Measurements from ENCODE around the gene HOXB8.

HOXB8 gene

DNA sequence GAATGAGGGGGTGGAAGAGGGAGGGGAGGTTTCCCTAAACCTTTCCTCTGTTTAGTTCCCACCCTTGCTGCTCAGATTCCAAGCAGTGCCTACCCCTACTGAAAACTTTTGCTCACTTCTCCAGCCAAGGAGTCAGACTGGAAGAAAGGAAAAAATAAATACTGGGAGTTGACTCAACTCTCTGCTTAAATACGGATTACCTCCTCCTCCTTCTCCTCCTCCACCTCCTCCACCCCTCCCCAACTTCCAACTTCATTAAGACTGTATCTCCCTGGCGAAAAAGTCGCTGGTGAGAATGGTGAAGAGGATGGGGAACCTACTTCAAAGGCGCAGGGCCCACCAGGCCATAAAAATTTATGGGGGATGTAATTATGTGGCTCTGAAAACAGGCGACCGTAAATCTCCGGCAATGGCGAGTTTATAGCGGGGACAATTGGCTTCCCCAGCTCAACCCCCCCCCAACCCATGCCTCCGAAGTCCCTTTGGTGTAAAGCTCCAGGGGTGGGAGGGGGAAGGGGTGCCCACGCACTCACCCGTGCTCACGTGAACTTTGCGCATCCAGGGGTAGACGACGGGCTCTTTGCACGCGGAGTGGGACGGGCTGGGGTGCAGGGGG lies 37.7 kb downstream of the HOXB8 start:
- no peak for DNase-seq (ENCODE audit: extremely low read depth, insufficient read length)
- TF ChIP-seq, protein P1, sequence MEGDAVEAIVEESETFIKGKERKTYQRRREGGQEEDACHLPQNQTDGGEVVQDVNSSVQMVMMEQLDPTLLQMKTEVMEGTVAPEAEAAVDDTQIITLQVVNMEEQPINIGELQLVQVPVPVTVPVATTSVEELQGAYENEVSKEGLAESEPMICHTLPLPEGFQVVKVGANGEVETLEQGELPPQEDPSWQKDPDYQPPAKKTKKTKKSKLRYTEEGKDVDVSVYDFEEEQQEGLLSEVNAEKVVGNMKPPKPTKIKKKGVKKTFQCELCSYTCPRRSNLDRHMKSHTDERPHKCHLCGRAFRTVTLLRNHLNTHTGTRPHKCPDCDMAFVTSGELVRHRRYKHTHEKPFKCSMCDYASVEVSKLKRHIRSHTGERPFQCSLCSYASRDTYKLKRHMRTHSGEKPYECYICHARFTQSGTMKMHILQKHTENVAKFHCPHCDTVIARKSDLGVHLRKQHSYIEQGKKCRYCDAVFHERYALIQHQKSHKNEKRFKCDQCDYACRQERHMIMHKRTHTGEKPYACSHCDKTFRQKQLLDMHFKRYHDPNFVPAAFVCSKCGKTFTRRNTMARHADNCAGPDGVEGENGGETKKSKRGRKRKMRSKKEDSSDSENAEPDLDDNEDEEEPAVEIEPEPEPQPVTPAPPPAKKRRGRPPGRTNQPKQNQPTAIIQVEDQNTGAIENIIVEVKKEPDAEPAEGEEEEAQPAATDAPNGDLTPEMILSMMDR (IDR thresholded peaks at IDR 0.05; ENCODE audit: insufficient read depth, low read length, poor library complexity, severe bottlenecking), result no peak
- no peaks in the 10 kb centered on the region for H3K27me3 ChIP-seq (replicated peaks; ENCODE audit: control insufficient read depth, insufficient read depth, low read length)
- peak overlapping the region; percentile 75 for H3K4me3 ChIP-seq (replicated peaks; ENCODE audit: low read depth, low read length)
- H3K36me3 ChIP-seq (ENCODE audit: control insufficient read depth, insufficient read depth, low read length), result no peaks in the 10 kb centered on the region

DNA sequence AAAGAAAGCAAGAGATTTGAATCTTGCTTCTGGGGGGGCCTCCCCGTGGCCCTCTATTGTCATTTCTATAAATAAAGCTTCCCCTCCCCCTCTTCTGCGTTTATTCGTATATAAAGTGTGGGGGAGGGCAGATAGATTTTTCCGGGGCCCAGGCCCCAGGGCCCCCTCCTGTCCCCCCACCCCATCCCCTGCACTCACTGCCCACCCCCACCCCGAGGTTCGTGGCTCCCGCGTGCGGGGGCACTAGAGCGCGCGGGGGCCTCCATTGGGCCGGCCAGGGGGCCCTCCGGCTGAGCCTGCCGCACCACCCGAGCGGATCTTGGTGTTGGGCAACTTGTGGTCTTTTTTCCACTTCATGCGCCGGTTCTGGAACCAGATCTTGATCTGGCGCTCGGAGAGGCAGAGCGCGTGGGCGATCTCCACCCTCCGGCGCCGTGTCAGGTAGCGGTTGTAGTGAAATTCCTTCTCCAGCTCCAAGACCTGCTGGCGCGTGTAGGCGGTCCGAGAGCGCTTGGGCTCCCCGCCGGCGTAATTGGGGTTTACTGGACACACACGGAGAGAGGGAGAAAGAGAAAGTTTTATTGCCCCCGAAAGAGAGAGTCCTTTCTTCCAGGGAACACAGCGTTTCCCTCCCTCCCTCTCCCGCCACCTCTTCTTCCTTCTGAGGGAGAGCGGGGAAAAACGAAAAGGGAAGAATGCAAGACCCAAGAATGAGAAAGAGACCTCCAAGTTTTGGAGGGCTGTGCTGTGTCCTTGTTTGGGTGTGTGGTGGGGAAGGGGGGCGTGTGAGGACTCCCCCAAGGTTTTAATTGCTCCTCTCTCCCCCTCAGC lies 38.4 kb downstream of the HOXB8 start:
- Histone ChIP-seq H3K36me3 (ENCODE audit: control insufficient read depth, insufficient read depth, low read length) (no peaks in the 10 kb centered on the region), H3K4me3 (replicated peaks; ENCODE audit: low read depth, low read length) (peak overlapping the region; percentile 75), H3K27me3 (replicated peaks; ENCODE audit: control insufficient read depth, insufficient read depth, low read length) (no peaks in the 10 kb centered on the region)
- TF ChIP-seq, protein P1 (IDR thresholded peaks at IDR 0.05; ENCODE audit: insufficient read depth, low read length, poor library complexity, severe bottlenecking), result no peak
- no peak for DNase-seq (ENCODE audit: extremely low read depth, insufficient read length)

DNA sequence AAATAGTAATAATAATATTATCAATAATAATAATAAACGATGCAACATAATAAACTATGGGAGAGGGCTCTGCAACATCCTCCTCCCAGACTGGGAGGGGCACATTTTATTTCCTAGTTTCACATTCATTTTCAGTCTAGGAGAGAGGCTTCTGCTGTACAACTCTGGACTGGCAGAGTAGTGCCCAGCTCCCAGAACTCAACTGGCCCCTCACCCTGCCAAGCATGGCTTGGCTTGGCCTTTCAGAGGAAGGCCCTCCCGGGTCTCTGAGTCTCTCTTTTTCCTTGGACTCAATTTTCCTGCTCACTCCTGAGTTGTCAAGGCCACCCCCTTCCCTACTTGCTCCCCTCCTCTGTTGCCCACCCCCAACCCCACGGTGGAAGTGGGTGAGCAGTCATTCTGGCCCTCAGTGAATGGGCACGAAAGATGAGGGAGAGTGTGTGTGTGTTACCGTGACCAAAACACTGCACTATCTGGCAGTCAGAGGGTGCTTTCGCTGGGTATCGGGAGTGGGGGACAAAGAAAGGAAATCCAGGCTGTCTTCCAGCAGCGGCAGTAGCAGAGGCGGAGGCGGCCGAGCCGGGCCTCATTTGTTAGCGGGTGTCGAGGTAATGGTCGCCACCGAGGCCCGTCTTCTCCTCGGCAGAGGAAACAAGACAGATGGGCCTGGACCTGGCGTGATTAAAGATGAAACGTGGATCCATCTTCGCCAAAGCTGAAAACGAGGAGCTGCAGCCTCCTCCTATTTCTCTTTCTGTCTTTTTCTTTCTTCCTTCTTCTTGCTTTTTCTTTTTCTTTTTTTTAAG lies 39.2 kb downstream of the HOXB8 start:
- no peaks in the 10 kb centered on the region for H3K36me3 ChIP-seq (ENCODE audit: control insufficient read depth, insufficient read depth, low read length)
- DNase-seq (ENCODE audit: extremely low read depth, insufficient read length), result no peak
- H3K4me3 ChIP-seq (replicated peaks; ENCODE audit: low read depth, low read length), result no peak overlapping the region
- H3K27me3 ChIP-seq (replicated peaks; ENCODE audit: control insufficient read depth, insufficient read depth, low read length), result no peaks in the 10 kb centered on the region
- TF ChIP-seq, protein P1 (IDR thresholded peaks at IDR 0.05; ENCODE audit: insufficient read depth, low read length, poor library complexity, severe bottlenecking), result no peak

DNA sequence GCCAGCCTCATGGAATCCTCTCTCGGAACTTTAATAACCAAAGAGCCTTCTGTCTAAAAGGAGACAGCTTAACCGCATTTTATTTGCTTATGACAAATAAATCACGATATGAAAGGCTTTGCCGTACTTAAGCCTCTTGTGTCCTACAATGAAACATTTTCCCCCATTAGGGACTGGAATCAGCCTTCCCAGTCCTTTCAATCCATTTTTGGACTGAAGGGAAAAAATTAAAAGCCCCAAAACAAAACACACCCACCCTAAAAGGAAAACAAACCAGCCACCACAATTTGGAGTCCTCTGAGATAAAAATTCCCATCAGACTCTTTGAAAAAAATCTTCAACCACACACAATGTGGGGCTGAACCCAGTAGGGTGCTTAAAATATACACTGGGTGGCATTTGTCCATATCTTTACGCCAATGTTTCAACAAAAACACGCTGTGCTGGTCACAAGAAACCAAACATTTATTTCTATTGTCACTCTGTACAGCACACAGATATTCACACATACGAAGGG lies 40.0 kb downstream of the HOXB8 start:
- TF ChIP-seq, protein P1 (IDR thresholded peaks at IDR 0.05; ENCODE audit: insufficient read depth, low read length, poor library complexity, severe bottlenecking), result no peak
- H3K27me3 ChIP-seq (replicated peaks; ENCODE audit: control insufficient read depth, insufficient read depth, low read length), result no peaks in the 10 kb centered on the region
- no peak overlapping the region for H3K4me3 ChIP-seq (replicated peaks; ENCODE audit: low read depth, low read length)
- DNase-seq (ENCODE audit: extremely low read depth, insufficient read length), result no peak
- H3K36me3 ChIP-seq (ENCODE audit: control insufficient read depth, insufficient read depth, low read length), result no peaks in the 10 kb centered on the region

DNA sequence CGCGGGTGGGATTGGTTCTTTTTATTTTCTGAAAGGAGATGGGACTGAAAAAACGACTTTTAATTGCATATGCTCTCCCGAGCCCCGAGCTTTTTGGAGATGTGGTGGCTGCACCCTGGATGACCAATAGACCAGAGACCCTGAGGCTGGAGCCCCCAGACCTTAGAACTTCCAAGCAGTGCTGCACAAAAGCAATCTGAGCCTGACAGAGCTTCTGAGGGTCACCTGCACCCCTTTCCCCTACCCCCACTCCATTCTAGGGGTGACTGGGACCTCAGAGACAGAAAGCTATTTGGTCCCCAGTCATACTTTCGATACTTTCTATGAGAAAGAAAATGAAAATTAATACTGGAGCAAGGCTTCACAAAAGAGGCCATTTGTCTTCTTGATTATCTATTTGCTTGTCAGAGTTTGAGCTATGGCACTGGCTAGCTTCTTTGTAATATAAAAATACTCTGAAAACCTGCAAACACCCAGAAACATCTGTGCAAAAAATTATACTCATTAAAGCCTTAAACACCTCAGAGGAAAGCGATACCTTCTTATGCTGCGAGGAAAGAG lies 40.5 kb downstream of the HOXB8 start:
- DNase-seq (ENCODE audit: extremely low read depth, insufficient read length), result no peak
- H3K4me3 ChIP-seq (replicated peaks; ENCODE audit: low read depth, low read length), result no peak overlapping the region
- TF ChIP-seq, protein P1 (IDR thresholded peaks at IDR 0.05; ENCODE audit: insufficient read depth, low read length, poor library complexity, severe bottlenecking), result no peak
- no peaks in the 10 kb centered on the region for H3K27me3 ChIP-seq (replicated peaks; ENCODE audit: control insufficient read depth, insufficient read depth, low read length)
- H3K36me3 ChIP-seq (ENCODE audit: control insufficient read depth, insufficient read depth, low read length), result no peaks in the 10 kb centered on the region
